RWPE2 (cell line): ENCODE measurements around the gene SLC28A1.
"Not testable (repeated sequence)": the region's sequence is repeated elsewhere in the genome, so short reads cannot be mapped to it uniquely, and the experiment has no call there.

ENCODE experiments used
- ATAC-seq: fragments of 200-7000 bp; cut with Tn5 transposase; 3 replicates; pipeline ENCODE4 v1.9.1; 2021; ENCODE audit warnings: low read depth
- DNase-seq: peaks from one replicate; pipeline ENCODE4 v3.0.0-alpha.2; 2020; ENCODE audit warnings: low spot score
- H3K27ac ChIP-seq: fragments of 450-650 bp; 2 replicates; pipeline ENCODE4 v1.5.1; 2017; ENCODE audit warnings: mild to moderate bottlenecking; ENCODE audit not compliant: poor library complexity, severe bottlenecking
- H3K27me3 ChIP-seq: fragments of 250-450 bp; sonication (Bioruptor Pico); 2 replicates; pipeline ENCODE4 v1.5.1; 2021; ENCODE audit warnings: mild to moderate bottlenecking, moderate library complexity; ENCODE audit not compliant: insufficient read depth, poor library complexity, severe bottlenecking
- H3K36me3 ChIP-seq: fragments of 250-450 bp; sonication (Bioruptor Pico); 2 replicates; pipeline ENCODE4 v1.5.1; 2020; ENCODE audit warnings: low read depth, mild to moderate bottlenecking, moderate library complexity
- H3K4me1 ChIP-seq: fragments of 250-450 bp; sonication (Bioruptor Pico); 2 replicates; pipeline ENCODE4 v1.5.1; 2021; ENCODE audit warnings: mild to moderate bottlenecking, moderate library complexity; ENCODE audit not compliant: insufficient read depth, poor library complexity, severe bottlenecking
- H3K4me3 ChIP-seq: fragments of 250-450 bp; sonication (Bioruptor Pico); 2 replicates; pipeline ENCODE4 v1.5.1; 2021; ENCODE audit warnings: mild to moderate bottlenecking, moderate library complexity; ENCODE audit not compliant: severe bottlenecking
- H3K9me3 ChIP-seq: fragments of 250-450 bp; sonication (Bioruptor Pico); 2 replicates; pipeline ENCODE4 v1.5.1; 2021; ENCODE audit warnings: mild to moderate bottlenecking, moderate library complexity; ENCODE audit not compliant: severe bottlenecking
- TF ChIP-seq, protein P1 (sequence below): fragments of 450-650 bp; IDR thresholded peaks from one replicate; pipeline ENCODE4 v1.5.1; 2017; ENCODE audit warnings: mild to moderate bottlenecking, moderate library complexity; ENCODE audit not compliant: poor library complexity, severe bottlenecking

SLC28A1 gene

GRCh38 chr15:84845631-84846030 lies 38.8 kb upstream of the SLC28A1 start:
- not testable (repeated sequence) for DNase-seq, H3K27ac ChIP-seq, H3K36me3 ChIP-seq, H3K4me1 ChIP-seq, H3K27me3 ChIP-seq, H3K4me3 ChIP-seq
- peaks cover 11% of the 10 kb centered on the region for H3K9me3 ChIP-seq
- TF ChIP-seq, protein P1, sequence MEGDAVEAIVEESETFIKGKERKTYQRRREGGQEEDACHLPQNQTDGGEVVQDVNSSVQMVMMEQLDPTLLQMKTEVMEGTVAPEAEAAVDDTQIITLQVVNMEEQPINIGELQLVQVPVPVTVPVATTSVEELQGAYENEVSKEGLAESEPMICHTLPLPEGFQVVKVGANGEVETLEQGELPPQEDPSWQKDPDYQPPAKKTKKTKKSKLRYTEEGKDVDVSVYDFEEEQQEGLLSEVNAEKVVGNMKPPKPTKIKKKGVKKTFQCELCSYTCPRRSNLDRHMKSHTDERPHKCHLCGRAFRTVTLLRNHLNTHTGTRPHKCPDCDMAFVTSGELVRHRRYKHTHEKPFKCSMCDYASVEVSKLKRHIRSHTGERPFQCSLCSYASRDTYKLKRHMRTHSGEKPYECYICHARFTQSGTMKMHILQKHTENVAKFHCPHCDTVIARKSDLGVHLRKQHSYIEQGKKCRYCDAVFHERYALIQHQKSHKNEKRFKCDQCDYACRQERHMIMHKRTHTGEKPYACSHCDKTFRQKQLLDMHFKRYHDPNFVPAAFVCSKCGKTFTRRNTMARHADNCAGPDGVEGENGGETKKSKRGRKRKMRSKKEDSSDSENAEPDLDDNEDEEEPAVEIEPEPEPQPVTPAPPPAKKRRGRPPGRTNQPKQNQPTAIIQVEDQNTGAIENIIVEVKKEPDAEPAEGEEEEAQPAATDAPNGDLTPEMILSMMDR = peak; percentile 96
- ATAC-seq = peak; percentile 74

- no peak for ATAC-seq
Observed at GRCh38 chr15:84846269-84846668, 38.2 kb upstream of the SLC28A1 start.

DNA sequence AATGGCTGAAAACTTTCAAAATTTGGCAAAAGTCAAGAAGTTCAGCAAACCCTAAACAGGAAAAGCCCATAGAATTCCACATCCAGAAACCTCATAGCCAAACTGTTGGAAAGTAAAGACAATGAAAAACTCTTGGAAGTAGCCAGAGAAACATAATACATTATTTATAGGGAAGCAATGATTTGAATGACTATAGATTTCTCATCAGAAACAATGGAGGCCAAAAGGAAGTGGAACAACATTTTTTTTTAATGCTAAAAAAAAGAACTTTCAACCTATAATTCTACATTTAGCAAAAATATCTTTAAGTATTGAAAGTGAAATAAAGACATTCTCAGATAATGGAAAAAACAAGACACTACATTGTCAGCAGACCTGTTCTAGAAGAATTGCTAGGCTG lies 37.1 kb upstream of the SLC28A1 start:
- DNase-seq (no peak), ATAC-seq (no peak)
- H3K27ac ChIP-seq = no peak overlapping the region
- no peak overlapping the region for H3K4me3 ChIP-seq
- H3K4me1 ChIP-seq = no peaks in the 10 kb centered on the region
- peaks cover 11% of the 10 kb centered on the region for H3K9me3 ChIP-seq
- H3K36me3 ChIP-seq = no peaks in the 10 kb centered on the region
- TF ChIP-seq, protein P1 = no peak
- H3K27me3 ChIP-seq = no peaks in the 10 kb centered on the region

More at GRCh38 chr15:84846269-84846668, 38.2 kb upstream of the SLC28A1 start:
- no peak overlapping the region for H3K4me3 ChIP-seq
- TF ChIP-seq, protein P1 = no peak
- H3K4me1 ChIP-seq = no peaks in the 10 kb centered on the region
- H3K9me3 ChIP-seq = peaks cover 11% of the 10 kb centered on the region
- H3K27ac ChIP-seq = no peak overlapping the region
- H3K36me3 ChIP-seq = no peaks in the 10 kb centered on the region
- no peaks in the 10 kb centered on the region for H3K27me3 ChIP-seq
- no peak for DNase-seq

GRCh38 chr15:84852212-84852611 lies 32.2 kb upstream of the SLC28A1 start:
- Histone ChIP-seq H3K4me3 (no peak overlapping the region), H3K4me1 (no peaks in the 10 kb centered on the region), H3K9me3 (peaks cover 7% of the 10 kb centered on the region), H3K27ac (no peak overlapping the region), H3K27me3 (no peaks in the 10 kb centered on the region), H3K36me3 (no peaks in the 10 kb centered on the region)
- TF ChIP-seq, protein P1 = no peak
- no peak for DNase-seq
- no peak for ATAC-seq

GRCh38 chr15:84855136-84855535 lies 29.3 kb upstream of the SLC28A1 start:
- H3K4me1 ChIP-seq = peaks cover 18% of the 10 kb centered on the region
- H3K9me3 ChIP-seq = no peaks in the 10 kb centered on the region
- TF ChIP-seq, protein P1 = no peak
- H3K4me3 ChIP-seq = no peak overlapping the region
- no peaks in the 10 kb centered on the region for H3K27me3 ChIP-seq
- no peak for DNase-seq
- H3K27ac ChIP-seq = no peak overlapping the region
- no peak for ATAC-seq
- no peaks in the 10 kb centered on the region for H3K36me3 ChIP-seq
